ENCODE measurements around the gene BICC1. TPM values are rescaled to one million over a fixed set of nuclear protein-coding genes. Genes with fewer than 3 reads are reported as not detected.

The BICC1 gene
- total and polyA plus RNA-seq, 2 of the 8 experiments (the other 6 are each of a cell fraction or from before 2014, with no cell fraction given): 0.20 to 0.73 TPM

- H3K4me3 ChIP-seq (ENCODE audit: extremely low read depth in 1 of 4, insufficient read depth in 2 of 4, low read depth in 3 of 4, low read length in 4 of 4): peak overlapping the region; percentile 40 to 87 (median 53); a peak in 7 of 8 replicates
- H3K36me3 ChIP-seq (ENCODE audit: control insufficient read depth in 2 of 4, insufficient read depth in 4 of 4, low read length in 3 of 4): no peaks in the 10 kb centered on the region
- peaks cover 12% of the 10 kb centered on the region for H3K23me2 ChIP-seq (ENCODE audit: low read depth, low read length)
- peak overlapping the region; percentile 29; the same call in 1 of the 2 replicates for H2BK12ac ChIP-seq (ENCODE audit: low read depth, low read length)
- H4K91ac ChIP-seq (replicated peaks; ENCODE audit: insufficient read length, low read length): no peak overlapping the region
- POLR2A ChIA-PET (ENCODE audit: partially characterized antibody): interaction anchor here (0.9 to 1.5 kb wide), 2 partner anchors 14 to 243 kb away, joined by 3 to 4 read pairs; partner anchors contain the start of gene CISD1
- no peaks in the 10 kb centered on the region for H3K9me3 ChIP-seq (ENCODE audit: insufficient read depth in 2 of 2, low read depth in 1 of 2, low read length in 1 of 2)
- peak overlapping the region; percentile 95 for H2AFZ ChIP-seq (ENCODE audit: low read length)
- 58% methylated on average over 26 of the region's 26 CpGs; no CpG with 5 or more reads in 1 of the 2 experiments for WGBS, 2 experiments (ENCODE audit: extremely low coverage in 1 of 2, insufficient coverage in 1 of 2, insufficient read length in 1 of 2, insufficient replicate concordance in 2 of 2, low coverage in 1 of 2, low lambda C conversion rate in 2 of 2, missing lambda C conversion rate in 1 of 2)
- H4K8ac ChIP-seq (ENCODE audit: extremely low read depth, insufficient read depth, low read length): no peak overlapping the region
- H3K4ac ChIP-seq (replicated peaks; ENCODE audit: insufficient read length, low read depth, low read length): peak overlapping the region; percentile 53
- peaks cover 7 to 35% (median 27%) of the 10 kb centered on the region in 4 experiments for H3K27me3 ChIP-seq (replicated peaks in 1 of 4; ENCODE audit: control insufficient read depth in 3 of 4, extremely low read depth in 1 of 4, insufficient read depth in 3 of 4, low read length in 3 of 4)
- no peak overlapping the region; the same call in 1 of the 2 replicates for H2AK5ac ChIP-seq (ENCODE audit: low read depth, low read length)
- H3K79me1 ChIP-seq (ENCODE audit: low read depth, low read length): no peaks in the 10 kb centered on the region; the same call in 1 of the 2 replicates
- no peaks in the 10 kb centered on the region for H4K20me1 ChIP-seq (replicated peaks in 1 of 2; ENCODE audit: control insufficient read depth in 1 of 2, insufficient read depth in 2 of 2, low read length in 2 of 2)
- peak overlapping the region; percentile 33 for H4K5ac ChIP-seq (ENCODE audit: insufficient read length, low read depth, low read length)
- DNase-seq (ENCODE audit: low read depth in 1 of 2, low spot score in 2 of 2) (peak in 1 of 2 experiments; percentile 49), FAIRE-seq (no peak)
- peak overlapping the region; percentile 99 to 100 for H3K4me2 ChIP-seq (ENCODE audit: insufficient read depth in 1 of 2, low read depth in 2 of 2, low read length in 2 of 2)
- H3K79me2 ChIP-seq (ENCODE audit: control insufficient read depth in 1 of 2, insufficient read depth in 2 of 2, low read length in 2 of 2): no peaks in the 10 kb centered on the region
- H3K9ac ChIP-seq (replicated peaks in 1 of 4; ENCODE audit: extremely low read depth in 1 of 4, low read depth in 3 of 4, low read length in 3 of 4): peak overlapping the region in 2 of 4 experiments; percentile 33 to 66; a peak in 4 of 7 replicates
- CTCF ChIA-PET (ENCODE audit: partially characterized antibody): interaction anchor here (1.0 to 1.3 kb wide), 3 partner anchors 16 to 34 kb away, joined by 3 read pairs; no protein-coding TSS in a partner anchor
- no peak overlapping the region for H3K27ac ChIP-seq (ENCODE audit: low read depth, low read length)
- H2BK15ac ChIP-seq (ENCODE audit: low read length): peak overlapping the region; percentile 94; the same call in 1 of the 2 replicates
- peak overlapping the region; percentile 99 for H3K23ac ChIP-seq (ENCODE audit: insufficient read length)
- no peak overlapping the region for H3K56ac ChIP-seq (replicated peaks; ENCODE audit: insufficient read length, low read depth, low read length)
- peaks cover 0 to 8% (median 4%) of the 10 kb centered on the region in 4 experiments; a peak in 4 of 7 replicates for H3K4me1 ChIP-seq (replicated peaks in 1 of 4; ENCODE audit: control insufficient read depth in 3 of 4, insufficient read depth in 4 of 4, low read length in 3 of 4)
- peak overlapping the region; percentile 93 for H3K14ac ChIP-seq (ENCODE audit: insufficient read length)
- H2BK20ac ChIP-seq (ENCODE audit: low read length): peak overlapping the region; percentile 13; the same call in 1 of the 2 replicates
- no peak overlapping the region for H3K18ac ChIP-seq (ENCODE audit: extremely low read depth, low read length)
- peak overlapping the region; percentile 41 for H2BK120ac ChIP-seq (replicated peaks; ENCODE audit: low read depth, low read length)
- H2BK5ac ChIP-seq (ENCODE audit: low read depth, low read length): no peak overlapping the region
- TF ChIP-seq RAD21 (IDR thresholded peaks at IDR 0.05 in 1 of 2, conservative IDR thresholded peaks at IDR 0.05 in 1 of 2; ENCODE audit: low read depth in 2 of 2, low read length in 2 of 2) (no peak), CTCF (IDR thresholded peaks at IDR 0.05; ENCODE audit: control extremely low read depth in 1 of 3, insufficient read depth in 1 of 3, low read depth in 1 of 3, low read length in 3 of 3) (no peak), KDM1A (IDR thresholded peaks at IDR 0.05; ENCODE audit: borderline replicate concordance, low read length) (no peak), RBBP5 (IDR thresholded peaks at IDR 0.05; ENCODE audit: borderline replicate concordance, low read depth, low read length) (no peak), ASH2L (IDR thresholded peaks at IDR 0.05; ENCODE audit: low read length) (no peak), BRCA1 (IDR thresholded peaks at IDR 0.05; ENCODE audit: low read depth, low read length) (no peak), SIN3A (conservative IDR thresholded peaks at IDR 0.05 in 1 of 2, IDR thresholded peaks at IDR 0.05 in 1 of 2; ENCODE audit: low read depth in 1 of 2, low read length in 2 of 2) (no peak), TEAD4 (IDR thresholded peaks at IDR 0.05; ENCODE audit: low read depth, low read length) (no peak)
Measured at GRCh38 chr10:58511765-58512490, 744 bp upstream of the BICC1 start.
